HG02588 (cell line): ENCODE data around the gene PRMT7.

Experiments
- ATAC-seq: cut with Tn5 transposase; IDR thresholded peaks from one replicate; pipeline ENCODE4 v1.9.1; 2021; ENCODE audit warnings: mild to moderate bottlenecking, moderate library complexity; ENCODE audit not compliant: unreplicated experiment

PRMT7 gene

GRCh38 chr16:68345958-68346635, 35.3 kb downstream of the PRMT7 start:
- no peak for ATAC-seq

- ATAC-seq, result no peak
These were observed 36.2 kb downstream of the PRMT7 start for GRCh38 chr16:68346892-68347480.

- no peak for ATAC-seq
These were observed 36.8 kb downstream of the PRMT7 start for GRCh38 chr16:68347605-68348004.

DNA sequence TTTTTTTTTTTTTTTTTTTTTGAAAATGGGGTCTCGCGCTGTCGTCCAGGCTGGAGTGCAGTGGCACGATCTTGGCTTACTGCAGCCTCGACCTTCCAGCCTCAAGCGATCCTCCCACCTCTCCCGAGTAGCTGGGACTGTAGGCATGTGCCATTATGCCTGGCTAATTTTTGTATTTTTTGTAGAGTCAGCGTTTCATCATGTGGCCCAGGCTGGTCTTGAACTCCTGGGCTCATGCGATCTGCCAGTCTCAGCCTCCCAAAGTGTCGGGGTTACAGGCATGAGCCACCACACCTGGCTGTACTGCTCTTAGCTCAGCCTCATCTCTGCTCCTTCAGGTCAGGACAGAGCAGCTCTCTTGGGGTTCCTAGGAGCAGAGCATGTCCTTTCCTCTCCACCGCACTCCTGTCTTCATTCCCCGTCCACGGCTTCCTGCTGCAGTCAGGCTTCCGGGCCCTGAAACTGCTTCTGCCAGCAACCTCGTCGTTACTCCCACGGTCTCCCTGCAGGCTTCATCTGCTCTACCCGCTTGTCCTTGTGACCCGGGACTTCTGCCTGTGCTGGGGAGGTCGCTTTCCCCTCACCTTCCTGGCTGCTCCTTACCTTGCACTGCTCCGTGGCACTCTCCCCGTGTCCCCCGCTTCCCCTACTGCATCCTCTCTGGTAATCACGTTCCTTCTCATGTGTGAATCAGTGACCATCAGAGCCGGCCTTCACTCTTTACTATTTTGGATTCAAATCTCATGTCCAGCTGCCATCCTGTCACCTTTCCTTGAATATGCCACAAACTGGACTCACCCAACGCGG, 38.0 kb downstream of the PRMT7 start:
- no peak for ATAC-seq

DNA sequence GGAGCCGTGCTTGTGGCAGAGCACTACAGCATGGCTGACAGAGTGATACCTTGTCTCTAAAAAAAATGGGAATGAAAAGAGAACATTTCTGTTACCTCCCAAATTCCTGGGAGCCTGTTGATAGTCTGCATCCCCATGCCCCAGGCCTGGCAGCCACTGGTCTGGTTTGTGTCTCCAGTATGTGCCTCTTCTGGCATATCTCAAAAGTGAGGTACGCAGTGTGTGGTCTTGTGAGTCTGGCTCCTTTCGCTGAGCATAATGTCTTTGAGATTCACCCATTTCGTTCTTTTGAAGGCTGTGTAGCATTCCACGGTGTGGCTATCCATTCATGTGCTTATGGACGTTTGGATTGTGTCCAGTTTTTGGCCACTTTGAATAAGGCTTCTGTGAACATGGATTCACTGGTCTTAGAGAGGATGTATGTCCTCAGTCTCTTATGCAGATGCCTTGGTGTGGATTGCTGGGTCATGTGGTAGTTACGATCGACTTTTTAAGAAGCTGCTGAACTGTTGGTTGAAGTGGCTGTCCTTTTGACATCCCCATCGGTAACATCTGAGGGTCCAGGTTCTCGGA, 39.1 kb downstream of the PRMT7 start:
- ATAC-seq, result no peak

DNA sequence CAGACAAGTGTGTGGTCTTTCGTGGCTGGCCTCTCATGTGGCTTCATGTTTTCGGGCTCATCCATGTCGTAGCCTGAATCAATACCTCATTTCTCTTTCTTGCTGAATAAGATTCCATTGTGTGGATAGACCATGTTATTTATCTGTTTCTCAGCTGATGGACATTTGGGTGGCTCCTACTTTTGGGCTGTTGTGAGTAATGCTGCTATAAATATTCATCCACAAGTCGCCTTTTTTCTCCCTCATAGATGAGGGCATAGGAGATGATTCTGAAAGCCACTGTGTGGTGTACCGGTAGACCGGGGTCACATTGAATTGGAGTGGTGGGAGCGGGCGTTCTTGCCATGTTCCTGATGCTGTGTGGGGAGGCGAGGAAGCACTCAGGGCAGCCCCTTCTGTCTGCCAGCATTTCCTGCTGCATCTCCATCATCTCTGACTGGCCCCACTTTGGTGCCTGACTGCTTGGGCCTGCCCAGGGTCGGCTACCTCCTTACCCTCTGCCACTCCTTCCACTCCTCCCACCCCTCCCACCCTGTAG, 40.1 kb downstream of the PRMT7 start:
- no peak for ATAC-seq

- no peak for ATAC-seq
These were observed 40.6 kb downstream of the PRMT7 start for GRCh38 chr16:68351463-68351862.

- no peak for ATAC-seq
These were observed 41.2 kb downstream of the PRMT7 start for GRCh38 chr16:68351991-68352431.

GRCh38 chr16:68353366-68353765, 42.5 kb downstream of the PRMT7 start:
- no peak for ATAC-seq

DNA sequence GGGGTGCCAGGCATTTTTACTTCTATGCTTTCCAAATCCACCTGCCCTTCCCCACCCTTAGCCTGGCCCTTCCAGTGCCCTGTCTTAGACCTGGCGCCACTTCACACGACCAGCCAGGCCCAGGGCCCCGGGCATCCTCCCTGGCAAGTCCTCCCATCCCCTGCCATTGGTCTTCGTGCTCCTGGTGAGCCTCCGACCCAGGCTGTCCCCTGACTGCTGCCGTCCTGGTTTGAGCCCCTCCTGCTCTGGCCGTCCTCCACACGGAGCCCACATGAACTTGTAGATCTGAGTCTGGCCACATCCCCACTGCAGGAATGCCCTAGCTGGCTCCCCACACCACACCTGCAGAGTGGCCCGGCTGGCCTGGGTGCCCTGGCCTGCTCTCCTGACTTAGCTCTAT, 44.0 kb downstream of the PRMT7 start:
- no peak for ATAC-seq

GRCh38 chr16:68355447-68356248, 44.8 kb downstream of the PRMT7 start:
- ATAC-seq, result no peak

DNA sequence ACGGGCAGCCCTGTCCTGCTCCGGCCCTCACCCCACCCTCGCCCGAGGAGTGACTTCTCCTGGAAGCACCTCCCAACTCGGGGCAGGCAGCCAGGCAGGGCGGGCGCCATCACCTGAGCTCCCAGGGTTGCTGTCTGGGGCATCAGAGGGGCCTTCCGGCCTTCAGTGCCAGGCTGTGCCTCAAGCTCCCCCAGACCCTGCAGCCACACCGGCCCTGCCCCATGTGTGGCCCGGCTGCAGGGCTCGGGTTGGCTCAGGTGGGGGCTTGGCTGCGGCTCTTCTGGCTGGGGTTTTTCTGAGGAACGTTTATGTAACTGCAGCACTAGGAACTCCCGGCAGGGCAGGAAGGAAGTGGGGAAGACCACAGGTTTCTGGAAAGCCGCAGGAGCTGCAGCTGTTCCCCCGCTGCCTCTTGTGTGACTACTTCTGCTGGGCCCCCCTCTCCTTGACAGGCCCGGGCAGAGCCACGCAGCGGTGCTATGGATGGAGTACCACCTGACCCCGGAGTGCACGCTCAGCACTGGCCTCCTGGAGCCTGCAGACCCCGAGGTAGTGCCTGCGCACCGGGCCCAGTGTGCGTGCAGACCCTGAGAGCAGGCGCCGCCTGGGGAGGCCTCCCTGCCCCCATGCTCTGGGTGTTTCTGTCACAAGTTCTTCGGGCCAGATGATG, 45.6 kb downstream of the PRMT7 start:
- ATAC-seq, result peak; percentile 77

DNA sequence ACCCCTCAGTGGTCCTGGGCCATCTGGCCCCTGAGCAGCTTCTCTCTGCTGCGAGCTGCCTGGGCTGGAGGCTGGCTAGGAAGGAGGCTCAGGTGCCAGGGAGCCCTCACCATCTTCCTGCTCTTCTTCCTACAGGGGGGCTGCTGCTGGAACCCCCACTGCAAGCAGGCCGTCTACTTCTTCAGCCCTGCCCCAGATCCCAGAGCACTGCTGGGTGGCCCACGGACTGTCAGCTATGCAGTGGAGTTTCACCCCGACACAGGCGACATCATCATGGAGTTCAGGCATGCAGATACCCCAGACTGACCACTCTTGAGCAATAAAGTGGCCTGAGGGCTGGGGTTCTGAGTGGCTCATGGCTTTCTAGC, 46.1 kb downstream of the PRMT7 start:
- ATAC-seq, result no peak

- no peak for ATAC-seq
These were observed 46.7 kb downstream of the PRMT7 start for GRCh38 chr16:68357521-68357922.

DNA sequence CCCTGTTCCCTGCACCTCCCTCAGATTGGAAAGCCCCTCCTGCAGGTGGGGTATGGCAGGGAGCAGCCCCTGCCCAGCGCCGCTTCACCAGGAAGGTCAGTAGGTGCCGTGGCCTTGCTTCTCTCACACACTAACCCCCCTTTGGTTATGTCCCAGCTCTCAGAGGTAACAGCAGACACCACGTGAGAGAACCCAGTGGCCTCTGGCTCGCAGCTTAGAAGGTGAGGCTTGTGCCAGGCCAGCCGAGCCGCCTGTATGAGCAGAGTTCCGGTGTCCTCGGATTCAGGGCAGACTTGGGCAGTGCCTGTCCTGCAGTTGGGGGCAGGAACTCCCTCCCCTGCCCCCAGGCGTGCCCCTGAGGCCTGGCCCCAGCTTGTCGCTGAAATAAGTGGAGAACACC, 47.1 kb downstream of the PRMT7 start:
- no peak for ATAC-seq

DNA sequence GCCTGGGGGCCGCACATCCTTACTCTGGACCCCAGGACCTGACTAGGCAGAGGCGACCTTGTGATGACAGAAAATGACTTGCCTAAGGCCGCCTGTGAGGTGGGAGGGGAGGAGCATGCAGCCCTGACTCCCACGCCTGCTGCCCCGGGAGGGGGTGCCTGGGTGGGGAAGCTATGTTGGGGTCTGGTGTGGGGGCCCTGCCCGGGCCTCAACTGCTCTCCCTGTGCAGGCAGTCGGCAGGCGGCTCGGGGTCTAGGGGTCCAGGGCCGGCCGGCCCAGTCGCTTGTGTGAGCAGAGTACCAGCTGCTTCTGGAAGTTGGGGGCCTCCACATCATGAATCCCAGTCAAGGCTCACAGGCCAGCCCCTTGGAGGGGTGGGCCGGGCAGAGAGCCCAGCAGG, 48.1 kb downstream of the PRMT7 start:
- no peak for ATAC-seq

DNA sequence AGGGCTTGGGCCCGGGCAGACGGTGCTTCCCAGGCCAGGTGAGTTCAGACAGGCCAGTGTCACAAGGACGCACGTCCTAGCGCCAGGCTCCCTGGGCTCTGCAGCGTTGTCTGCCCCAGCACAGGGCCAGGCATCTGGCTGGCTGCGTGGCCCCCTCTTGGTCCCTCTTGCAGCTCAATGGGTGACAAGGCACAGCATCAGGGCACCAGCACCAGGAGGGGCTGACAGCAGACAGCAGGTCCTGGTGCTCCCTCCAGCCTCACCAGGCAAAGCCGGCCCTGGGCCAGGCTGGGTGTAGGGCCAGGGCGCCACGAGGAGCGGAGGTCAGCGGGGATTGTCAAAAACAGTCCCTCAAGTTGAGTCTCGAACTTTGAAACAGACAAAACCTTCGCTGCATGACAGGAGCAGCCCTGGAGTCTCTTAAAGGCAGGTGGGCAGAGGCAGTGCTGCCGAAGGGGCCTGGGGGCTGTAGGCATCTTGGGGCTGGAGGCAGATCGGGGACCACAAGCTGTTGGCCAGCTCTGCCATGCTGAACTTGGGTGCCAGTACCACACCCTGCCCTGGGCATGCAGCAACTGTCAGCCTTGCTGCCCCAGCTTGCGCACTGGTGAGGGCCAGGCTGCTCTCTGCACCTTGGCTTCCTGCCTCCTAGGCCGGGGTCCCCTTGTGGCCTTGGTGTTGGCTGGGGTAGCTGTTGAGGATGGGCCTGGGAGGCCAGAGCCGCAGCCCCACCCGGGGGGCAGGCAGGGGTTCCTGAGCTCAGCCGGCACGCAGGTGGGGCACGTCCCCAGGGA, 48.8 kb downstream of the PRMT7 start:
- no peak for ATAC-seq

- no peak for ATAC-seq
These were observed 49.7 kb downstream of the PRMT7 start for GRCh38 chr16:68360547-68360946.

- ATAC-seq, result no peak
These were observed 50.1 kb downstream of the PRMT7 start for GRCh38 chr16:68360956-68361355.
